Tibial nerve (tissue), 4 donors: ENCODE data around the gene PSD2.

ENCODE experiments used
- CTCF ChIP-seq, 5 experiments: fragments of 200-600 bp in 3 of 5; fragments of 450-650 bp in 2 of 5; sonication (generic) in 3 of 5; IDR thresholded peaks; one replicate each; pipeline ENCODE4 v1.5.1; 2016 to 2019; ENCODE audit warnings: antibody characterized with exemption in 5 of 5, mild to moderate bottlenecking in 3 of 5, moderate library complexity in 2 of 5
- EP300 ChIP-seq, 2 donors: sonication (generic); formaldehyde crosslinking; IDR thresholded peaks; one replicate each; pipeline ENCODE4 v1.6.1; 2017; ENCODE audit warnings: antibody characterized with exemption in 2 of 2, mild to moderate bottlenecking in 1 of 2
- POLR2A ChIP-seq, 2 donors: fragments of 450-650 bp; IDR thresholded peaks; one replicate each; pipeline ENCODE4 v1.6.1; 2017; ENCODE audit warnings: antibody characterized with exemption in 2 of 2, mild to moderate bottlenecking in 2 of 2, moderate library complexity in 2 of 2

DNA sequence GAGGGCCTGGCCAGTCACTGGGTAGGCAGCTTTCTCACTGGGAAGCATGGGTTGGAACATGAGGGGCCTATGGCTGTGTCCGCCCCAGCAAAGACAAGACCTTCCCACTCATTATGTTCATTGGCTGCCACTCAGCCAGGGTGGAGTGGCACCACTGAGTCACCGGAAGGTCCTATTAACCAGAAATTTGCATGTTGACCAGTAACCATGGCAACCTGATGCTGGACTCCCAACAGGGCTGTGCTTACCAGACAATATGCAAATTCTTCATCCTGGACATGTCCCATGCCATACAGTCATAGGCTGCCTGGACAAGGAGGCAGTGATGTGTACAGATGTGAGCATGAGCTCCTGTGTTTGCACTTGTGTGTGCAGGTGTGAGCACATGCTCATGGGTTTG lies 66.7 kb downstream of the PSD2 start:
- no peak for TF ChIP-seq CTCF (IDR thresholded peaks at IDR 0.05)
- no peak for TF ChIP-seq EP300 (IDR thresholded peaks at IDR 0.05)
- no peak for TF ChIP-seq POLR2A (IDR thresholded peaks at IDR 0.05)
